K562 (cell line): ENCODE data around the gene TPPP. TPM values are rescaled to one million over a fixed set of nuclear protein-coding genes. Genes with fewer than 3 reads are reported as not detected.

Source experiments
- ATAC-seq: fragments of 200-7000 bp; cut with Tn5 transposase; 3 replicates; pipeline ENCODE4 v1.9.1; 2020; ENCODE audit warnings: moderate library complexity
- BruUV-seq: library from RNA; stranded (reverse); fragments of 400-500 nt; replicated peaks from 2 replicates; lab custom pipeline; 2021; lab: Mats Ljungman, UMichigan
- CTCF ChIA-PET: fragments of 300-600 bp; formaldehyde crosslinking; extraction: SDS; loops from one replicate; lab custom pipeline; 2021; ENCODE audit warnings: low intra/inter-chr PET ratio; lab: Yijun Ruan, JAX
- POLR2A ChIA-PET: fragments of 300-600, 350-650 bp; sonication (Branson Sonifier 250); formaldehyde crosslinking; extraction: SDS; loops from one replicate; lab custom pipeline; 2021; ENCODE audit warnings: antibody characterized with exemption, inconsistent platforms; lab: Yijun Ruan, JAX
- DNase-seq, 4 experiments: peaks; one replicate each; pipeline versions ENCODE4 v3.0.0 to v3.0.0-alpha.2; 2011 to 2018; ENCODE audit warnings: low spot score in 3 of 4, mixed read lengths in 3 of 4; ENCODE audit errors: extremely low read depth in 1 of 4
- FAIRE-seq: peaks from 2 replicates; lab custom pipeline; 2011; peaks lifted over from hg19 to GRCh38; lab: Jason Lieb, UNC
- H2AFZ ChIP-seq: 2 replicates; pipeline ENCODE4 v1.6.0; 2011; ENCODE audit warnings: low read depth, low read length, control low read depth, inconsistent platforms
- H3K27ac ChIP-seq: fragments of 200-600 bp; 3 replicates; pipeline ENCODE4 v1.8.0; 2011; ENCODE audit warnings: low read depth, mild to moderate bottlenecking, control low read depth, inconsistent platforms, low read length, moderate library complexity, mixed read lengths; ENCODE audit errors: extremely low read depth
- H3K27me3 ChIP-seq, 2 experiments: fragments of 300-600 bp in 1 of 2; 2 replicates in 1 of 2; 3 replicates in 1 of 2; pipeline versions ENCODE4 v1.6.0 to v1.8.0; 2011; ENCODE audit warnings: inconsistent platforms in 2 of 2, low read length in 2 of 2, mild to moderate bottlenecking in 1 of 2, mixed read lengths in 1 of 2, moderate library complexity in 1 of 2; ENCODE audit not compliant: control insufficient read depth in 2 of 2, insufficient read depth in 2 of 2
- H3K36me3 ChIP-seq: fragments of 300-600 bp; 3 replicates; pipeline ENCODE4 v1.8.0; 2011; ENCODE audit warnings: mild to moderate bottlenecking, low read length, inconsistent platforms; ENCODE audit not compliant: control insufficient read depth, insufficient read depth
- H3K4me1 ChIP-seq, 2 experiments: fragments of 200-600 bp in 1 of 2; replicated peaks in 1 of 2; 2 replicates in 1 of 2; 3 replicates in 1 of 2; pipeline versions ENCODE4 v1.5.1 to v1.8.0; 2011; ENCODE audit warnings: inconsistent platforms in 2 of 2, low read length in 2 of 2, mild to moderate bottlenecking in 1 of 2, mixed read lengths in 1 of 2, moderate library complexity in 1 of 2; ENCODE audit not compliant: control insufficient read depth in 2 of 2, insufficient read depth in 2 of 2
- H3K4me2 ChIP-seq: 2 replicates; pipeline ENCODE4 v1.6.1; 2011; ENCODE audit warnings: low read length, control low read depth, inconsistent platforms, mixed read lengths; ENCODE audit not compliant: insufficient read depth
- H3K4me3 ChIP-seq: fragments of 200-600 bp; sonication (generic), shearing (Covaris generic); 2 replicates; pipeline ENCODE4 v1.5.1; 2016; ENCODE audit warnings: control low read depth, inconsistent platforms
- H3K79me2 ChIP-seq: fragments of 200-600 bp; 3 replicates; pipeline ENCODE4 v1.8.0; 2011; ENCODE audit warnings: low read length, inconsistent platforms; ENCODE audit not compliant: control insufficient read depth, insufficient read depth
- H3K9ac ChIP-seq, 2 experiments: 2 replicates each; pipeline versions ENCODE4 v1.6.0 to v1.6.1; 2011; ENCODE audit warnings: low read depth in 2 of 2, low read length in 2 of 2, control low read depth in 1 of 2, inconsistent platforms in 1 of 2, mild to moderate bottlenecking in 1 of 2, mixed read lengths in 1 of 2; ENCODE audit not compliant: insufficient read depth in 1 of 2
- H3K9me1 ChIP-seq: one replicate; pipeline ENCODE4 v1.6.0; 2011; ENCODE audit warnings: inconsistent platforms, mild to moderate bottlenecking, low read length, moderate library complexity; ENCODE audit not compliant: control insufficient read depth, insufficient read depth
- H3K9me3 ChIP-seq: replicated peaks from 2 replicates; pipeline ENCODE4 v1.5.1; 2011; ENCODE audit warnings: low read depth, low read length, inconsistent platforms; ENCODE audit not compliant: control insufficient read depth, insufficient read depth
- H4K20me1 ChIP-seq: replicated peaks from 2 replicates; pipeline ENCODE4 v1.6.1; 2011; ENCODE audit warnings: low read length, inconsistent platforms, mixed read lengths; ENCODE audit not compliant: control insufficient read depth, insufficient read depth
- BMI1 ChIP-seq: fragments of 150-350 bp; IDR thresholded peaks from 2 replicates; pipeline ENCODE4 v1.6.1; 2014; ENCODE audit warnings: low read length
- POLR2G ChIP-seq: fragments of 200-400 bp; formaldehyde crosslinking; IDR thresholded peaks from 2 replicates; pipeline ENCODE4 v1.6.1; 2017; ENCODE audit warnings: low read depth, mild to moderate bottlenecking, antibody characterized with exemption, low read length, moderate library complexity
- ZNF175 ChIP-seq: fragments of 200-800 bp; sonication (Bioruptor generic); IDR thresholded peaks from 2 replicates; pipeline ENCODE4 v1.6.1; 2016; ENCODE audit warnings: low read depth, mild to moderate bottlenecking, missing genetic modification characterization, missing compliant biosample characterization
- WGBS: fragments of 100-300 bp; shearing (Covaris generic); methylation state at CpG from one replicate; pipeline ENCODE4 v1.1.6; 2016; ENCODE audit warnings: low coverage, mixed read lengths; ENCODE audit not compliant: insufficient coverage; ENCODE audit errors: missing lambda C conversion rate; 5-methylcytosine and 5-hydroxymethylcytosine counted together
- in situ Hi-C: fragments of 300-500 bp; cut with MboI; formaldehyde crosslinking; loops from 4 replicates; pipeline ENCODE4 v1.15.0; 2018; ENCODE audit warnings: inconsistent platforms, mixed read lengths
- intact Hi-C: fragments of 100-400 bp; cut with micrococcal nuclease; formaldehyde crosslinking; loops from 2 replicates; pipeline ENCODE4 v1.14.2; 2022
- polyA plus RNA-seq, 8 experiments: library from polyadenylated mRNA; depleted of rRNA in 4 of 8; stranded (reverse) in 5 of 8; unstranded in 3 of 8; fragments of >200 nt; fragmentation: Nextera tagmentation in 2 of 8; fragmentation: Illumina TruSeq in 1 of 8; extraction: Ambion mirVana in 2 of 8; extraction: Trizol in 1 of 8; gene quantifications; 2 replicates each; pipeline versions ENCODE4 v1.2.1 to v1.2.3, GENCODE V29; 2011 to 2014; ENCODE audit warnings: inconsistent platforms in 1 of 8, missing spikeins in 1 of 8
- total RNA-seq, 7 experiments: library from RNA; depleted of rRNA in 6 of 7; stranded (reverse); fragments of >200 nt in 6 of 7; fragmentation: Illumina TruSeq in 2 of 7; extraction: Trizol in 2 of 7; gene quantifications; 2 replicates each; pipeline versions ENCODE4 v1.2.1 to v1.2.3, GENCODE V29; 2011 to 2021; ENCODE audit warnings: low replicate concordance in 1 of 7

TPPP gene
- total and polyA plus RNA-seq, 9 of the 15 experiments (the other 6 are each of a cell fraction or from before 2014, with no cell fraction given): 0.01 to 0.07 (median 0.03) TPM; not detected in 6

- FAIRE-seq (peak; percentile 46), ATAC-seq (no peak), DNase-seq (no peak)
- 91% methylated on average over 35 of the region's 56 CpGs for WGBS
- ChIA-PET POLR2A (no interaction called here), CTCF (no interaction called here)
- in situ Hi-C loops (no loop called here), intact Hi-C loops (no loop called here)
- Histone ChIP-seq H3K27me3 (no peaks in the 10 kb centered on the region), H3K4me2 (no peak overlapping the region), H3K4me1 (peaks cover 5 to 40% of the 10 kb centered on the region in 2 experiments; a peak in 4 of 5 replicates), H3K79me2 (no peaks in the 10 kb centered on the region), H3K9ac (no peak overlapping the region), H3K36me3 (peaks cover 87% of the 10 kb centered on the region), H4K20me1 (no peaks in the 10 kb centered on the region), H3K9me3 (peaks cover 14% of the 10 kb centered on the region), H3K9me1 (no peaks in the 10 kb centered on the region), H2AFZ (no peak overlapping the region), H3K27ac (no peak overlapping the region), H3K4me3 (no peak overlapping the region)
- peak; percentile 13; the same call in 1 of the 2 replicates for TF ChIP-seq POLR2G
- no peak for TF ChIP-seq ZNF175 (CRISPR knock-in tag)
- TF ChIP-seq BMI1: no peak
- no TSS peak for BruUV-seq
Measured at GRCh38 chr5:662751-663435, 30.3 kb downstream of the TPPP start.
